ENCODE data around the gene CHD8. TPM values are rescaled to one million over a fixed set of nuclear protein-coding genes. Genes with fewer than 3 reads are reported as not detected.
A peak's percentile ranks its signal among the peaks of the same experiment; 100 is the strongest.

Gene CHD8
- total and polyA plus RNA-seq, 2 of the 13 experiments (the other 11 are each of a cell fraction or from before 2014, with no cell fraction given), result 35.1 to 79.6 TPM

- TF ChIP-seq ZNF558 (CRISPR knock-in tag; IDR thresholded peaks at IDR 0.05; ENCODE audit: borderline replicate concordance), result no peak; the same call in 1 of the 2 replicates
- TF ChIP-seq CEBPZ (IDR thresholded peaks at IDR 0.05; ENCODE audit: low read length), result no peak
- no peak; the same call in 1 of the 2 replicates for TF ChIP-seq ATF6 (CRISPR knock-in tag; conservative IDR thresholded peaks at IDR 0.05)
- no peak; the same call in 1 of the 2 replicates for TF ChIP-seq HMG20B (CRISPR knock-in tag; conservative IDR thresholded peaks at IDR 0.05)
- peak; percentile 49; the same call in 1 of the 2 replicates for TF ChIP-seq ISL2 (CRISPR knock-in tag; IDR thresholded peaks at IDR 0.05)
- TF ChIP-seq ZBTB20 (CRISPR knock-in tag; IDR thresholded peaks at IDR 0.05; ENCODE audit: borderline replicate concordance, low read depth), result peak; percentile 45; the same call in 1 of the 2 replicates
- TF ChIP-seq HHEX (CRISPR knock-in tag; IDR thresholded peaks at IDR 0.05), result no peak
- no peak for TF ChIP-seq SATB2 (CRISPR knock-in tag; IDR thresholded peaks at IDR 0.05)
- TF ChIP-seq XRCC5 (optimal IDR thresholded peaks at IDR 0.05; ENCODE audit: low read length), result peak; percentile 71
- peak; percentile 34 for TF ChIP-seq ZNF407 (CRISPR knock-in tag; IDR thresholded peaks at IDR 0.05; ENCODE audit: not compliant biosample characterization)
- TF ChIP-seq HMG20A (CRISPR knock-in tag; IDR thresholded peaks at IDR 0.05; ENCODE audit: borderline replicate concordance), result no peak; the same call in 1 of the 2 replicates
- peak; percentile 57; the same call in 1 of the 2 replicates for TF ChIP-seq ZNF749 (CRISPR knock-in tag; IDR thresholded peaks at IDR 0.05; ENCODE audit: borderline replicate concordance)
- TF ChIP-seq TRIM22 (IDR thresholded peaks at IDR 0.05), result no peak
- peak; percentile 97 for TF ChIP-seq ETV6 (CRISPR knock-in tag; conservative IDR thresholded peaks at IDR 0.05)
Observed at GRCh38 chr14:21383848-21384493, 72.0 kb downstream of the CHD8 start, which contains the start of gene SUPT16H (continued).
